HG03558 (cell line): ENCODE data around the gene SLC25A26.
A peak's percentile ranks its signal among the peaks of the same experiment; 100 is the strongest.
"Not testable (repeated sequence)": the region's sequence is repeated elsewhere in the genome, so short reads cannot be mapped to it uniquely, and the experiment has no call there.

Experiments
- ATAC-seq: cut with Tn5 transposase; IDR thresholded peaks from one replicate; pipeline ENCODE4 v1.9.1; 2021; ENCODE audit warnings: moderate number of reproducible peaks; ENCODE audit not compliant: unreplicated experiment; ENCODE audit errors: extremely low read depth

Gene SLC25A26

DNA sequence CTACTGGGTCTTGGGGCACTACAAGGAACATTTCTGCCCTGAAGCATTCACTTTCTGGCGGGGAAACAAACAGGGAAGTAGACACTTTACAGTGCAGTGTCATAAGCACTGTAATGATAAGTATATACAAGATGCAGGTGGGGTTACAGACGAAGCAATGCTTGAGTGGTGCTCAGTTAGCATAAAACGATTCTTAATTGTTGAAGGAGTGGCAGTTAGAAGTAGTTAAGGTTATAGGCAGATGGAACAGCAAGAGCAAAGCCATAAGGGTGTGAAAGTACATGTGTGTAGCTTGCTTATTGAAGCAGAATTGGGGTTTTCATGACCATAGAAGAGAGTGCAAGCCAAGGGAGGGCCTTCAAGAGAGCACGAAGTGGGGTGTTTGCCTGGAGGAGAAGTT lies 46.2 kb downstream of the SLC25A26 start:
- no peak for ATAC-seq

DNA sequence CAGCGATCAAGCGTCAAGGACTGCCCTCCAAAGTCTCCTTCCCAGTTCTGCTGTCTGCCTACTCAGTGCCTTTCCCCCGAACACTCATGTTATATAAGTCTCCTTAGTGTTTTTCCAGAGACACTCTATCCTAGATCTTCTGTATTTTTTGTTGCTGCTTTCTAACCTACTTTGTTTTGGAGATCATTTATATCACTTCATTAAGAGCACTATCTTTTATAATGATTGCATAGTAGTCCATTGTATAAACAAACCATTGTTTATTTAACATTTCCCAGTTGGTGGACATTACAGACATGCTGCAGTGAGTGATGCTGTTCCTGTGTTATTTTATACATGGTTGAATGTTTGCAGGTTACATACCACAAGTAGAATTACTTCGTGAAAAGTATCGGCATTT lies 47.1 kb downstream of the SLC25A26 start:
- no peak for ATAC-seq

GRCh38 chr3:66268864-66269263 lies 48.1 kb downstream of the SLC25A26 start:
- ATAC-seq = no peak

GRCh38 chr3:66269411-66269810 lies 48.6 kb downstream of the SLC25A26 start:
- ATAC-seq = no peak

DNA sequence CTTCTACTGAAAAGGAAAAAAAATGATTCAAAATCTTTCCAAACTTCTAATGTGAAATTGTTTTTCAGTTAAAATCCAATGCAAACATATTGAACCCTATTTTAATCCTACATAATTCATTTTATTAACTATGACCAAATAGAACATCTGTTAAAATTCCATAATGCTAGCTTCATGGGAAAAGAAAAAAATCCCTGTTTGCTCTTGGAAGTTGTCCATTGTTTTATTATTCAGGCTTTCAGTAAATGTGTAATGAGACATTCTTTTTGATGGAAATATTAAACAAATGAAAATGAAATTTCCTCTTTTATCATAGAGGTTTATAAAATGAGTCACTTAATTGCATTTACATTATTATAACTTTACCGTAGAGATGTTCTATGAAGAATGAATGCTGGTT lies 49.5 kb downstream of the SLC25A26 start:
- ATAC-seq = no peak

DNA sequence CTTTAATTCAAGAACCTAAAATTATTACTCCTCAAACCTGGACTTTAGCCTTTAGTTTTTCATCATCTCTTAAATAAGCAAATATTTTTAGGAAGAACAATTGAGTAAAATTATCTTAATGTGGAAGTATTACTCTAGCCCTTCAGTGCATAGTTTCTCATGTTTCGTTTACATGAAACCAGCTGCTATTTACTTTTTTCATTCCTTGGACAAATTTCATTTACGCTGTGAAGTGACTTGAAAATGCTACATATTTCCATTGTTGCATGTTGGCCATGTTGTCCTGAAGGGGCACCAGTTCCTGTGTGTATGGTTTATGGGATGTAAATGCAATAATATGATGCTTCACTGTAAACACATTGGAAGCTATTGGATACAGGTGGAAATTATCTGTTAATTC lies 49.9 kb downstream of the SLC25A26 start:
- ATAC-seq = no peak

- ATAC-seq = no peak
These were observed 50.4 kb downstream of the SLC25A26 start for GRCh38 chr3:66271231-66271630.

DNA sequence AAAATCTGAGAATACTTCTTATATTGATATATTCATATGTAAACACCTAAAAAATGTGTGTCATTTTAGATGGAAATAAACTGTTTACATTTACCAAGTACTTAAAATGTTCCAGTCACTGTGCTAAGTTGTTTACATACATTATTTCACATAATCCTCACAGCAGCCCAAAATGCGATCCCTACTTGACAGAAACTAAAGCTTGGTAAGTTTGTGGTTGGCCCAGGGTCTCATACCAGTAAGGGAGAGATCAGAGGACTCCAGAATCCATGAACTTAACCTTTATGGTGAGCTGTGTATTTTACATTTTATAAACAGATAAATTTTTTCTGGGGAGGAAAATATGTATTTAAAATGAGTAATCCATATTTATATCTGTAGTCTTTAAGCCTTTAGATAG lies 51.2 kb downstream of the SLC25A26 start:
- ATAC-seq = no peak

DNA sequence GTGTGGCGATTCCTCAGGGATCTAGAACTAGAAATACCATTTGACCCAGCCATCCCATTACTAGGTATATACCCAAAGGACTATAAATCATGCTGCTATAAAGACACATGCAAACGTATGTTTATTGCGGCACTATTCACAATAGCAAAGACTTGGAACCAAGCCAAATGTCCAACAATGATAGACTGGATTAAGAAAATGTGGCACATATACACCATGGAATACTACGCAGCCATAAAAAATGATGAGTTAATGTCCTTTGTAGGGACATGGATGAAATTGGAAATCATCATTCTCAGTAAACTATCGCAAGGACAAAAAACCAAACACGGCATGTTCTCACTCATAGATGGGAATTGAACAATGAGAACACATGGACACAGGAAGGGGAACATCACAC lies 54.0 kb downstream of the SLC25A26 start:
- ATAC-seq = not testable (repeated sequence)

DNA sequence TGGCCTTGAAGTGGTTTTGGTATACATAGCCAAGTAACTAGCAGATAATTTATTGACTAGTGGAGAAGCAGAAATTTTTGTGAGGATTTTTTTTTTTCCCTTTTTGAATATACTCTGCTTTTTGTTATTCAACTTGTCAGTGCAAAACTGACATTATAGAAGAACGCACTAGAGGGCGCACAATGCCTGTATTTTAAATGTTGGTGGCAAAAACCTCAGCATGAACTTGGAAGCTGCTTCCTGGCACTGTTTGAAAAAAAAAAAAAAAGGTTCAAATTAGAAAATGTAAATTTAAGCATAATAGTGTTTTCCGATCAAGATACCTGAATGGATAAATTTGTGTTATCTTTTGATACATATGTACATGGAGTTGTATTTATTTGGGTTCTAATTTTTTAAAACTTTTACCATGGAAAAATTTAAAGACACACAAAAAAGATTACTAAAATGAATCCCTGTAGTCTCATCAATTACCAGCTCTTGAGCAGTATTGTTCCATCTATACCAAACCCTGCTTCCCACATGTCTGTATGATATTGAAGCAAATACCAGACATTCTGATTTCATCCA lies 56.0 kb downstream of the SLC25A26 start:
- no peak for ATAC-seq

DNA sequence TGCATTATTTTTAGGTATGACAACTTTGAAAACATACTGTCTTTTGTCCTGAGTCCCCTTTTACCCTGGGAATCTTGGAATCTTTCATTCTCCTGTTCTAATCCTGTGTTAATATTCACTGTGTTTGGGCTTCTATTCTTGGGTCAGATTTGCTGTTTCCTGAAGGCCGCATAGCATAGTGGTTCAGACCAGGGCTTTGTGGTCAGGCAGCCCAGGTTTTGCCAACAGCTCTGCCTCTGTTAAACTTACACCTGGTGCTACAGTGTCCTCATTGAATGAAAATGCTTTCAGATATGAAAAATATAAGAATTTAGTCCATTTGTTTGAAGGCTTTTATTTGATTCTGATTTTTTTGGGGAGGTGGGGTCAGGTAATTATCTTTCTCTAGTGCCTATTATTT lies 58.4 kb downstream of the SLC25A26 start:
- ATAC-seq = no peak

DNA sequence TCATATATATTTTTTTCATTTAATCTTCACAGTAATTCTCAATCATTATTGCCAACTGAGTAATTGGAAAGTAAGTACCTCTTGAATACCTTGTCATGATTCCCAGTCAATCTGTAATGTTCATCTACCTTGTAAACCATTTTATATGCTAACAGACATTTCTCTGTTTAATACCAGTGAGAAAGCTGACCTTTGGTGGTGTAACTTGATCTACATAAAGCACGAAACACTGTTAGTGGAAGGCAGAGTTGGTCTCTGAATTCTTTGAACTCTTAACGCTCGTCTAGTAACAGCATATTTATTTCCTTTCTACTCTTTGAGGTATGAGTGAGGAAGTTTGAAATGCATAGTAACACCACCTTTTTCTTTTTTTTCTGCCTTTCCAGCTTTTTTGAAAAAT lies 59.5 kb downstream of the SLC25A26 start:
- ATAC-seq = no peak

- not testable (repeated sequence) for ATAC-seq
These were observed 71.1 kb downstream of the SLC25A26 start for GRCh38 chr3:66291922-66292321.

DNA sequence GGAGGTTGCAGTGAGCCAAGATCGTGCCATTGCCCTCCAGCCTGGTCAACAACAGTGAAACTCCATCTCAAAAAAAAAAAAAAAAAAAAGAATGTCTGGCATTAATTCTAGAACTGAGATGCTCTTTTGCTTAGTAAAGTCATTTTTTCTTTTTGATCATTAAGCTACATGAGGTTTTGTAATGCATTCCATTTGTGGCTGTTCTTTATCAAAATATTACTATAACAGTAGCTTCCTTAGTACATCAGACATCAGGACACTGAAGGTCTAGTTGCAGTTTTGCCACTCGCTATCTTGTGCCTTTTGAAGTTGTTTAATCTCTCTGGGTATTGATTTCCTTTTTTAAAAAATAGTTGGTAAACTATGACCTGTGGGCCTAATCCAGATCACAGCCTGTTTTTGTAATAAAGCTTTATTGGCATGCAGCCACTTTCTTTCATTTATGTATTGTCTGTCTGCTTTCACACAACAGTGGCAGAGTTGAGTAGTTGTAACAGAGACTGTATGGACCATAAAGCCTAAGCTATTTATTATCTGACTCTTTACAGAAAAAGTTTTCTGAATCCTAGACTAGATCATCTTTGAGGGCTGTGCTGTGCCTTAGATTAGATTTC lies 76.6 kb downstream of the SLC25A26 start:
- ATAC-seq = no peak

DNA sequence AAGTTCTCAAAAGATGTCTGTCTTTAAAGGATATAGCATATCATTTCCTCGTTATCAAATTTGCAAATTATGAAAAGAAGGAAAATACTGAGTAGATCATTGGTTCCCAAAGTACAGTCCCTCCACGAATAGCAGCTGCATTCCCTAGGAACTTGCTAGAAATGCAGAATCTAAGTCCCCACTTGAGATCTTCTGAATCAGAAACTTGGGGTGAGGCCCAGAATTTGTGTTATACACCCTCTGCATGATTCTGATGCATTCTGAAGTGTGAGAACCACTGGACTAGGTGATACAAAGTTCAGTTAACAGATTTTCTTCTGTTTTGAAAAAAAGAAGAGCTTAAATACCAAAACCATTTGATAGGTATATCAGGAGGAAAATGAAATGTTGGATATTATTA lies 77.1 kb downstream of the SLC25A26 start:
- ATAC-seq = no peak

- no peak for ATAC-seq
These were observed 77.8 kb downstream of the SLC25A26 start for GRCh38 chr3:66298591-66298990.

- ATAC-seq = not testable (repeated sequence)
These were observed 78.3 kb downstream of the SLC25A26 start for GRCh38 chr3:66299085-66299484.

DNA sequence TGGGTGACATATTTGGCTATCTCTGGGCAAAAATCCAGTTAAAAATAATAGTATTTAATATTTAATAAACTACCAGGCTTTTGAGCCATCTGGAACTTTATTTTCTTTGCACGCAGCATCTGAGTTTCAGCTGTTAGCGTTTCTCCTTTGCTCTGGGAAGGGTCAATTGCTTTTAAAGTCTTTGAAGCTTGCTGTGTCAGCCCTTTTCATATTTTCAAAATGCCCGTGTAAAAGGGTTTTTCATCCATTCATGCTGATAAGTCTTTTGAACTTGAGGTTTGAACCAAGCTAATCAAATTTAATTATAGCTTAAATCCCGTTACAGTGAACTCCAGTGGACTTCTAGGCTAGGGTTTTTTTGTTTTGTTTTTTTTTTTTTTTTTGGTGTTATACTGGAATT lies 79.1 kb downstream of the SLC25A26 start:
- no peak for ATAC-seq

DNA sequence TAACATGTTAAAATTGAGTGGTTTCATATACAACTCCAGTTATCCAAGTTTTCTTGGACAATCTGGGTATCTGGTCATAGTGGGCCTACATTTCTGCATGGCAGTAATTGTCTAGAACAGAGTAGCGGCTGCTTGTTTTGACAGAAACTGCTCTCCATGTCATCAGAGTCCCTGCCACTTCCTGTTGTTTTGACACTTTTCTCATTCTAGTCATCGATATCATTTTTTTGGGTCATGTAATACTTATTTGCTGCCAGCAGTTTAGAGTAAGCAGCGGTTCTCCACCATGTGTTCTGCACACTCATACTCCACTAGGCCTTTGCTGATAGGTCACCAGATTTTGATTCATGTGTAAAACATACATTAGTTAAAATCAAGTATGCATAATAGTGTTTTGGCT lies 81.5 kb downstream of the SLC25A26 start:
- ATAC-seq = peak; percentile 35

- peak; percentile 78 for ATAC-seq
These were observed 82.7 kb downstream of the SLC25A26 start for GRCh38 chr3:66303491-66303901.

- no peak for ATAC-seq
These were observed 83.5 kb downstream of the SLC25A26 start for GRCh38 chr3:66304293-66304692.

DNA sequence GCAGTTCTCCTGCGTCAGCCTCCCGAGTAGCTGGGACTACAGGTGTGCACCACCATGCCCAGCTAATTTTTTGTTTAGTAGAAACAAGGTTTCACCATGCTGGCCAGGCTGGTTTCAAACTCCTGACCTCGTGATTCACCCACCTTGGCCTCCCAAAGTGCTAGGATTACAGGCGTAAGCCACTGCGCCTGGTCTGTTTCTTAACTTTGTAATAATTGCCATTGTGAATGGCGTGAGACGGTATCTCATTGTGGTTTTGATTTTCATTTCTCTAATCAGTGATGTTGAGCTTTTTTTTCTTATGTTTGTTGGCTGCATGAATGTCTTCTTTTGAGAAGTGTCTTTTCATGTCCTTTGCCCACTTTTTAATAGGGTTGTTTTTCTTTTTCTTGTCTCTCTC lies 85.3 kb downstream of the SLC25A26 start:
- ATAC-seq = not testable (repeated sequence)
